ENCODE data around the gene SLC22A5.

SLC22A5 gene

GRCh38 chr5:132410451-132411303 lies 41.2 kb downstream of the SLC22A5 start:
- ChIA-PET CTCF (interaction anchor here (0.8 to 3.5 kb wide), 15 partner anchors 10 to 230 kb away, joined by 3 to 28 read pairs (median 5); partner anchors contain the start of gene P4HA2), POLR2A (interaction anchor here (0.8 to 2.0 kb wide), 4 partner anchors 80 to 183 kb away, joined by 3 to 11 read pairs (median 5); partner anchors contain the start of genes IRF1, P4HA2 and SLC22A4)
- Histone ChIP-seq H3K4me3 (ENCODE audit: low read depth, low read length) (peak overlapping the region; percentile 54), H3K4me1 (ENCODE audit: control insufficient read depth, insufficient read depth, low read length) (peaks cover 4% of the 10 kb centered on the region; the same call in 1 of the 2 replicates), H3K36me3 (ENCODE audit: control insufficient read depth in 2 of 2, insufficient read depth in 1 of 2, low read length in 2 of 2) (no peaks in the 10 kb centered on the region), H3K9me3 (ENCODE audit: control insufficient read depth, insufficient read depth, low read depth, low read length) (no peaks in the 10 kb centered on the region), H3K27ac (ENCODE audit: extremely low read depth, low read depth, low read length) (peak overlapping the region; percentile 93)
- peak; percentile 43 for TF ChIP-seq ZNF501 (tag by site-specific recombination; IDR thresholded peaks at IDR 0.05)
- TF ChIP-seq HOXD13 (CRISPR knock-in tag; IDR thresholded peaks at IDR 0.05; ENCODE audit: borderline replicate concordance): no peak
- TF ChIP-seq ZNF19 (tag by site-specific recombination; IDR thresholded peaks at IDR 0.05; ENCODE audit: low read depth): no peak
- TF ChIP-seq ZBTB49 (tag by site-specific recombination; IDR thresholded peaks at IDR 0.05; ENCODE audit: low read depth): no peak
- TF ChIP-seq ZNF112 (tag by site-specific recombination; IDR thresholded peaks at IDR 0.05): no peak
- no peak for TF ChIP-seq ZBTB11 (tag by site-specific recombination; conservative IDR thresholded peaks at IDR 0.05; ENCODE audit: low read depth)
- no peak for TF ChIP-seq ZNF785 (tag by site-specific recombination; IDR thresholded peaks at IDR 0.05)
- no peak for TF ChIP-seq ZNF530 (tag by site-specific recombination; IDR thresholded peaks at IDR 0.05; ENCODE audit: low read depth)
- peak; percentile 85 for TF ChIP-seq ZBTB26 (tag by site-specific recombination; optimal IDR thresholded peaks at IDR 0.05)
- TF ChIP-seq ZNF560 (tag by site-specific recombination; IDR thresholded peaks at IDR 0.05; ENCODE audit: borderline replicate concordance): no peak
- no peak for TF ChIP-seq ZNF280C (tag by site-specific recombination; IDR thresholded peaks at IDR 0.05)
- TF ChIP-seq SP3 (tag by site-specific recombination; IDR thresholded peaks at IDR 0.05): no peak; the same call in 1 of the 2 replicates
- TF ChIP-seq ZNF555 (tag by site-specific recombination; conservative IDR thresholded peaks at IDR 0.05): no peak
- TF ChIP-seq ZNF248 (tag by site-specific recombination; IDR thresholded peaks at IDR 0.05): no peak
- TF ChIP-seq ZNF645 (tag by site-specific recombination; IDR thresholded peaks at IDR 0.05): no peak
- 0 out of 2 replicates have a peak, but pooled peaks have one; percentile 30 for TF ChIP-seq ZBTB10 (tag by site-specific recombination; IDR thresholded peaks at IDR 0.05)
- no peak for TF ChIP-seq TCF7L2 (IDR thresholded peaks at IDR 0.05; ENCODE audit: borderline replicate concordance, low read depth, low read length)
- no peak for TF ChIP-seq ZNF202 (tag by site-specific recombination; IDR thresholded peaks at IDR 0.05; ENCODE audit: borderline replicate concordance)
- no peak for TF ChIP-seq ZNF2 (tag by site-specific recombination; IDR thresholded peaks at IDR 0.05)
- TF ChIP-seq ZNF292 (tag by site-specific recombination; IDR thresholded peaks at IDR 0.05; ENCODE audit: borderline replicate concordance, low read depth): no peak
- no peak for TF ChIP-seq ZNF654 (tag by site-specific recombination; IDR thresholded peaks at IDR 0.05; ENCODE audit: low read depth)
- TF ChIP-seq ZNF664 (tag by site-specific recombination; IDR thresholded peaks at IDR 0.05): no peak
- peak; percentile 6; the same call in 1 of the 2 replicates for TF ChIP-seq ZNF335 (tag by site-specific recombination; conservative IDR thresholded peaks at IDR 0.05)

Data from HEK293 (cell line).